Measurements from ENCODE around the gene TNS3. TPM values are rescaled to one million over a fixed set of nuclear protein-coding genes. Genes with fewer than 3 reads are reported as not detected.

The TNS3 gene
- total RNA-seq, 1 donor from 2014 or later, result 426 TPM

DNA sequence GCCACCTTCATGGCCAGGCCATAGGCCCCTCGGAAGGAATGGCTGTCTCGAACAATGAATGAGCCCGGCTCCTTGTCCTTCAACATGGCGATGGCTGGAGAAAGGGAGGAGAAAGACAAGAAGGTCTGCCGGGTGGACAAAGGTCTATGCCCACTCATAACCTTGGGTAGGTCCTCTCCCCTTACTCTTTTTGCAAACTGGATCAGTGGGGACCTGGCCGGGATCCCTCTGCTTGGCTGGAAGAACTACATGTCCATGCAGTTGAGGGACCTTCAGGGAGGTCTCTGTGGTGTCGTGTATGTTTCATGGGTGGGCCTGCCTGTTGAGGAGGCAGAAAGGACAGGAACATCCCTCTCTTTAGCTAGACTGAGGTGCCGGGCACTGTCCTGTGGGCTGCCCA is 284.8 kb downstream of the TNS3 start:
- Mint-ChIP-seq H3K9me3 (ENCODE audit: low read depth) (no peaks in the 10 kb centered on the region), H3K36me3 (ENCODE audit: low read depth) (peaks cover 59% of the 10 kb centered on the region), H3K27ac (ENCODE audit: unreplicated experiment) (peak overlapping the region; percentile 45), H3K27me3 (ENCODE audit: low read depth) (no peaks in the 10 kb centered on the region), H3K4me3 (ENCODE audit: unreplicated experiment) (no peak overlapping the region), H3K4me1 (ENCODE audit: low read depth) (peaks cover 87% of the 10 kb centered on the region)
- DNase-seq (ENCODE audit: low spot score), result no peak
- TF ChIP-seq, protein P1, sequence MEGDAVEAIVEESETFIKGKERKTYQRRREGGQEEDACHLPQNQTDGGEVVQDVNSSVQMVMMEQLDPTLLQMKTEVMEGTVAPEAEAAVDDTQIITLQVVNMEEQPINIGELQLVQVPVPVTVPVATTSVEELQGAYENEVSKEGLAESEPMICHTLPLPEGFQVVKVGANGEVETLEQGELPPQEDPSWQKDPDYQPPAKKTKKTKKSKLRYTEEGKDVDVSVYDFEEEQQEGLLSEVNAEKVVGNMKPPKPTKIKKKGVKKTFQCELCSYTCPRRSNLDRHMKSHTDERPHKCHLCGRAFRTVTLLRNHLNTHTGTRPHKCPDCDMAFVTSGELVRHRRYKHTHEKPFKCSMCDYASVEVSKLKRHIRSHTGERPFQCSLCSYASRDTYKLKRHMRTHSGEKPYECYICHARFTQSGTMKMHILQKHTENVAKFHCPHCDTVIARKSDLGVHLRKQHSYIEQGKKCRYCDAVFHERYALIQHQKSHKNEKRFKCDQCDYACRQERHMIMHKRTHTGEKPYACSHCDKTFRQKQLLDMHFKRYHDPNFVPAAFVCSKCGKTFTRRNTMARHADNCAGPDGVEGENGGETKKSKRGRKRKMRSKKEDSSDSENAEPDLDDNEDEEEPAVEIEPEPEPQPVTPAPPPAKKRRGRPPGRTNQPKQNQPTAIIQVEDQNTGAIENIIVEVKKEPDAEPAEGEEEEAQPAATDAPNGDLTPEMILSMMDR (IDR thresholded peaks at IDR 0.05), result no peak

DNA sequence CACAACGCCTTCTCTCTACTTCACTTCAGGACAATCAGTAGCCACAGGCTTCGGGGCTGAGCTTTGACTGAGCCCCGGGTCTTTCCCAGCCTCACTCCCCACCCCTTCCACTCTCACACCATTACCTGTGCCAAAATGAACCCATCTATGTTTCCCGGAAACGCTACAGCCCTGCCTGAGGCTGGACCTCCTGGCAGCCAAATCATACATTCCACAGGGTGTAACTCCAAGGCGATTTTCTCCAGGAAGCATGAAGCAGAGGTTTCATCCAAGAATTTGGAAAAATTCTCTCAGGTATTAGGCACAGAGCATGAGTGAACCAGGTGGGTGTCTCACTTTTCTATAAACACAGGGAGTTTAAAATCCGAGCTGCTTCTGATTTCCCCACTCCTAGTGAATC is 286.3 kb downstream of the TNS3 start:
- no peaks in the 10 kb centered on the region for H3K9me3 Mint-ChIP-seq (ENCODE audit: low read depth)
- DNase-seq (ENCODE audit: low spot score), result no peak
- H3K27ac Mint-ChIP-seq (ENCODE audit: unreplicated experiment), result peak overlapping the region; percentile 25
- H3K36me3 Mint-ChIP-seq (ENCODE audit: low read depth), result peaks cover 56% of the 10 kb centered on the region
- H3K4me1 Mint-ChIP-seq (ENCODE audit: low read depth), result peaks cover 87% of the 10 kb centered on the region
- H3K27me3 Mint-ChIP-seq (ENCODE audit: low read depth), result no peaks in the 10 kb centered on the region
- no peak overlapping the region for H3K4me3 Mint-ChIP-seq (ENCODE audit: unreplicated experiment)
- TF ChIP-seq, protein P1 (IDR thresholded peaks at IDR 0.05), result no peak

DNA sequence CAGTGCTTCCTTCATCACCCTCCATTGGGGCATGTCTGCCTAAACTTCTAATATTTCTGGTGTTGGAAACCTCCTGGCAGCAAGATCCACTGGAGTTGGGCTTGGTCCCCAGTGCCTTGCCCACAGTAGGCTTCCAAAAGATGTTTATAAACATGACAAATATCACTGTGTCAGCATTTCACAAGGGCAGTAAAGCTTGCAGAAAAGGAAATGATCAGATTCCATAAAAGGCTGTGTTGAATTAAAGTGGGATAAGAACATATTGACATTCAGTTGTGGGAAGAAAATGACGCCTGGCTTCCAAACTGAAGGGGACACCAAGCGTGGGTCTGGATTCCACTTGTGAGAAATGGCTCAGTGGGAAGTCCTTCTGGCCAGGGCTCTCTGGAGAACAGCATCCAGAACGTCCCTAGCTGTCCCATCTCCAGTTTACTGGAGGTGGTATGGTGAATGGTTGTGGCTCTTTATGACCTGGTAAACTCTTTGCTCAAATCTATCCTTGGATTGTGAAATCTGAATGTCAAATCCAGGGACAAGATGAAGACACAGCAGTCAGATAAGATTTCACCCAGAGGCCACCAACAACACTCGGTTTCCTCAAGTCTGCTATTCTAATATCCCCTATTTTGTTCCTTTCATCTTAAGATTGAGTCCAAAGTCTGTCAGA is 287.2 kb downstream of the TNS3 start:
- H3K36me3 Mint-ChIP-seq (ENCODE audit: low read depth), result peaks cover 58% of the 10 kb centered on the region
- TF ChIP-seq, protein P1 (IDR thresholded peaks at IDR 0.05), result no peak
- H3K27me3 Mint-ChIP-seq (ENCODE audit: low read depth), result no peaks in the 10 kb centered on the region
- H3K27ac Mint-ChIP-seq (ENCODE audit: unreplicated experiment), result peak overlapping the region; percentile 98
- H3K4me3 Mint-ChIP-seq (ENCODE audit: unreplicated experiment), result no peak overlapping the region
- peaks cover 87% of the 10 kb centered on the region for H3K4me1 Mint-ChIP-seq (ENCODE audit: low read depth)
- no peaks in the 10 kb centered on the region for H3K9me3 Mint-ChIP-seq (ENCODE audit: low read depth)
- DNase-seq (ENCODE audit: low spot score), result no peak

DNA sequence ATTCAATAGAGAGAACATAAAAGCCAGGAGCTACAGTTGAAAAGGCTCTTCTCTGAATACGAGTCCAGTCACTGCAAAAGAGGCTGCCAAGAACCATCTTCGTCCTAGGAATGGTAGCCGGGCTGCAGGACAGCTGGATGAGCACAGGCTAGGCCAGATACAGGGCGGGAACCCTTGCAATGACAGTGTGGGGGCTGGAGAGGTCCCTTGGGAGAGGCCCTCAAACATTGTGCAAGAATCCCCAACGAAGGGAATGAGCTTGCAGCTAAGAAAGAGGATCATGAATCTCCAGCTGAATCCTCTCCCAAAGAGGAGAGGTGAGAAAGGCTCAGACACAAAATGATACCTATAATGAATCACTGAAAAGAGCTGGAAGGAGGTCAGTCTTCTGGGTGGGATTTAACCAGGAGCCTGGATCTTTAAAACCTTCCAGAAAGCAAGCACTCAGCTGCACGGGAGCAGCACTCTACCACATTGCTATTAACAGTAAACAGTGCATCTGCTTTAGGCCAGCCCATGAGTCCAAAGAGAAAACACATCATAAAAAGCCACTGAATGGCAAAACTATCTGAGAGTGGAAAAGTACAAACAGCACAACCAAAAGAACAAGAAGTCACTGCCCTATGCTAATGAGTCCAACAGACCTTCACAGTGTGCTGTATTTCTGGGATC is 287.9 kb downstream of the TNS3 start:
- DNase-seq (ENCODE audit: low spot score), result no peak
- Mint-ChIP-seq H3K27me3 (ENCODE audit: low read depth) (no peaks in the 10 kb centered on the region), H3K4me1 (ENCODE audit: low read depth) (peaks cover 85% of the 10 kb centered on the region), H3K4me3 (ENCODE audit: unreplicated experiment) (peak overlapping the region; percentile 12), H3K27ac (ENCODE audit: unreplicated experiment) (peak overlapping the region; percentile 98), H3K36me3 (ENCODE audit: low read depth) (peaks cover 62% of the 10 kb centered on the region), H3K9me3 (ENCODE audit: low read depth) (no peaks in the 10 kb centered on the region)
- TF ChIP-seq, protein P1 (IDR thresholded peaks at IDR 0.05), result no peak

DNA sequence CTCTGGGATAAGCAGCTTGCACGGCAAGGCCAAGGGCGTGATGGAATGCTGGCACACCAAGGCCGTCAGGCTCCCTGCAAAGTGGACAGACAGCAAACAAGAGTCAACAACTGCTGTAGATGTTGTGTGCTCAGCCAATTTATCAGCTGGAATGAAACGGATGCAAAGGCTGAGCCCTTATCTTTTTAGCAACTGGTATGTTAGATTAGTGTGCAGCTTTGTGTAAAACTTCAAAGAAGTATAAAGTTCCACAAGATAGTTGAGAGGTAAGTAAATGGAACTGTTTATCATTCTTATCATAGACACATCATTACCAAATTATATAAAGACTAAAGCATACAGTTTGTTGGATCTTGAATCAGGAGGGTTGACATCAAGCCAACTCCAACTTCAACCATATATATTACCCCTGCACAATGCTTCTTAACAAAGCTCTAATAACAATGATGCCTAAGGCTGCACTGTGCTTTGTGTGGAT is 289.0 kb downstream of the TNS3 start:
- Mint-ChIP-seq H3K4me3 (ENCODE audit: unreplicated experiment) (no peak overlapping the region), H3K27me3 (ENCODE audit: low read depth) (no peaks in the 10 kb centered on the region), H3K9me3 (ENCODE audit: low read depth) (no peaks in the 10 kb centered on the region), H3K27ac (ENCODE audit: unreplicated experiment) (peak overlapping the region; percentile 98), H3K36me3 (ENCODE audit: low read depth) (peaks cover 67% of the 10 kb centered on the region), H3K4me1 (ENCODE audit: low read depth) (peaks cover 77% of the 10 kb centered on the region)
- no peak for DNase-seq (ENCODE audit: low spot score)
- TF ChIP-seq, protein P1 (IDR thresholded peaks at IDR 0.05), result no peak

Data from chondrocyte (in vitro differentiated cells).